Neural progenitor cell (in vitro differentiated cells): ENCODE results near the gene C1orf216.

ENCODE experiments used
- CTCF ChIP-seq: fragments of 200-600 bp; sonication (generic); IDR thresholded peaks from 2 replicates; pipeline ENCODE4 v1.5.1; 2017; ENCODE audit warnings: antibody characterized with exemption, mild to moderate bottlenecking
- EZH2 ChIP-seq: fragments of 200-600 bp; sonication (generic); IDR thresholded peaks from 2 replicates; pipeline ENCODE4 v1.6.1; 2017; ENCODE audit warnings: antibody characterized with exemption, mild to moderate bottlenecking, moderate library complexity

GRCh38 chr1:35707601-35708440, 10.9 kb downstream of the C1orf216 start:
- TF ChIP-seq CTCF (no peak), EZH2 (no peak)
